Natural killer cell (primary cell): ENCODE measurements around the gene PIP5K1B. TPM values are rescaled to one million over a fixed set of nuclear protein-coding genes. Genes with fewer than 3 reads are reported as not detected.

Experiments used
- ATAC-seq, 3 donors: fragments of 150-1000 bp in 2 of 3; fragments of 200-7000 bp in 1 of 3; cut with Tn5 transposase; 1 replicate in 1 of 3; 2 replicates in 2 of 3; pipeline ENCODE4 v1.10.0; 2021; ENCODE audit warnings: mild to moderate bottlenecking in 2 of 3, moderate library complexity in 2 of 3
- DNase-seq, 2 donors: peaks; one replicate each; pipeline versions ENCODE4 v3.0.0 to v3.0.0-alpha.2; 2013 to 2021; ENCODE audit warnings: mixed read lengths in 1 of 2
- H3K27ac ChIP-seq: one replicate; pipeline ENCODE4 v1.5.1; 2013; ENCODE audit warnings: mild to moderate bottlenecking, low read length
- H3K27me3 ChIP-seq: one replicate; pipeline ENCODE4 v1.6.1; 2013; ENCODE audit warnings: low read length; ENCODE audit not compliant: control insufficient read depth, insufficient read depth
- H3K36me3 ChIP-seq: one replicate; pipeline ENCODE4 v1.6.1; 2013; ENCODE audit warnings: low read length; ENCODE audit not compliant: control insufficient read depth, insufficient read depth
- H3K4me1 ChIP-seq: one replicate; pipeline ENCODE4 v1.6.1; 2013; ENCODE audit warnings: low read length; ENCODE audit not compliant: control insufficient read depth, insufficient read depth
- H3K4me3 ChIP-seq: one replicate; pipeline ENCODE4 v1.5.1; 2013; ENCODE audit warnings: low read length
- H3K9me3 ChIP-seq: one replicate; pipeline ENCODE4 v1.6.1; 2013; ENCODE audit warnings: low read length; ENCODE audit not compliant: control insufficient read depth, insufficient read depth
- H3K27ac Mint-ChIP-seq, 2 donors: one replicate each; pipeline ENCODE4 v1.8.0; 2022; ENCODE audit warnings: mild to moderate bottlenecking in 2 of 2, mixed read lengths in 2 of 2, moderate library complexity in 1 of 2
- H3K27me3 Mint-ChIP-seq, 2 donors: one replicate each; pipeline ENCODE4 v1.8.0; 2022; ENCODE audit warnings: low read depth in 2 of 2, mixed read lengths in 2 of 2
- H3K36me3 Mint-ChIP-seq: one replicate; pipeline ENCODE4 v1.8.0; 2022; ENCODE audit warnings: mixed read lengths
- H3K4me1 Mint-ChIP-seq, 2 donors: one replicate each; pipeline ENCODE4 v1.8.0; 2022; ENCODE audit warnings: mixed read lengths in 2 of 2
- H3K4me3 Mint-ChIP-seq: one replicate; pipeline ENCODE4 v1.8.0; 2022; ENCODE audit warnings: mild to moderate bottlenecking, moderate library complexity, mixed read lengths
- H3K9me3 Mint-ChIP-seq, 2 donors: one replicate each; pipeline ENCODE4 v1.8.0; 2022; ENCODE audit warnings: mixed read lengths in 2 of 2
- CTCF ChIP-seq: fragments of 200-600 bp; IDR thresholded peaks from one replicate; pipeline ENCODE4 v1.8.0; 2022; ENCODE audit warnings: antibody characterized with exemption
- WGBS: methylation state at CpG from one replicate; pipeline ENCODE4 v1.1.7; 2013; ENCODE audit warnings: missing lambda C conversion rate; ENCODE audit not compliant: insufficient coverage; 5-methylcytosine and 5-hydroxymethylcytosine counted together
- intact Hi-C: fragments of 100-400 bp; cut with micrococcal nuclease; formaldehyde crosslinking; loops from one replicate; pipeline ENCODE4 v1.14.2; 2022
- total RNA-seq, 4 donors: library from RNA; stranded (reverse); fragments of 120-200 nt in 1 of 4; gene quantifications; one replicate each; pipeline versions ENCODE4 v1.2.3 to v1.2.4, GENCODE V29; 2013 to 2022

The PIP5K1B gene
- total RNA-seq, 3 donors from 2014 or later (not counting 1 experiment from before 2014, with no cell fraction given), result 0.73 to 3.4 (median 1.3) TPM

GRCh38 chr9:68838245-68838644 is 133.2 kb downstream of the PIP5K1B start:
- no peaks in the 10 kb centered on the region for H3K36me3 ChIP-seq
- no peak overlapping the region for H3K4me3 ChIP-seq
- ATAC-seq, result no peak
- no peaks in the 10 kb centered on the region for H3K9me3 ChIP-seq
- H3K4me3 Mint-ChIP-seq, result no peak overlapping the region
- no peaks in the 10 kb centered on the region for H3K4me1 Mint-ChIP-seq
- H3K27ac ChIP-seq, result no peak overlapping the region
- no peaks in the 10 kb centered on the region for H3K36me3 Mint-ChIP-seq
- no peaks in the 10 kb centered on the region for H3K27me3 ChIP-seq
- H3K4me1 ChIP-seq, result no peaks in the 10 kb centered on the region
- no peaks in the 10 kb centered on the region for H3K27me3 Mint-ChIP-seq
- intact Hi-C loops, result no loop called here
- no peak for DNase-seq
- no peaks in the 10 kb centered on the region for H3K9me3 Mint-ChIP-seq
- WGBS, result no CpG with 5 or more reads among the region's 1 CpG
- H3K27ac Mint-ChIP-seq, result no peak overlapping the region
- no peak for TF ChIP-seq CTCF

GRCh38 chr9:68841276-68842052 is 136.4 kb downstream of the PIP5K1B start:
- no peak for TF ChIP-seq CTCF
- H3K9me3 ChIP-seq, result no peaks in the 10 kb centered on the region
- Mint-ChIP-seq H3K9me3 (no peaks in the 10 kb centered on the region), H3K27ac (no peak overlapping the region), H3K36me3 (no peaks in the 10 kb centered on the region), H3K27me3 (peaks cover 2 to 18% of the 10 kb centered on the region in 2 donors), H3K4me3 (no peak overlapping the region), H3K4me1 (no peaks in the 10 kb centered on the region)
- ATAC-seq (no peak), DNase-seq (no peak)
- peaks cover 2% of the 10 kb centered on the region for H3K4me1 ChIP-seq
- H3K36me3 ChIP-seq, result no peaks in the 10 kb centered on the region
- H3K27me3 ChIP-seq, result no peaks in the 10 kb centered on the region
- intact Hi-C loops, result no loop called here
- 67% methylated on average over 5 of the region's 6 CpGs for WGBS
- no peak overlapping the region for H3K27ac ChIP-seq
- H3K4me3 ChIP-seq, result no peak overlapping the region

- Mint-ChIP-seq H3K27ac (no peak overlapping the region), H3K4me3 (no peak overlapping the region), H3K27me3 (peaks cover 2 to 18% of the 10 kb centered on the region in 2 donors), H3K4me1 (no peaks in the 10 kb centered on the region), H3K9me3 (no peaks in the 10 kb centered on the region), H3K36me3 (no peaks in the 10 kb centered on the region)
- DNase-seq (no peak), ATAC-seq (no peak)
- H3K27ac ChIP-seq, result no peak overlapping the region
- TF ChIP-seq CTCF, result no peak
- WGBS, result 88% methylated on average over 2 of the region's 2 CpGs
- H3K4me3 ChIP-seq, result no peak overlapping the region
- H3K9me3 ChIP-seq, result no peaks in the 10 kb centered on the region
- intact Hi-C loops, result no loop called here
- no peaks in the 10 kb centered on the region for H3K36me3 ChIP-seq
- H3K4me1 ChIP-seq, result peaks cover 2% of the 10 kb centered on the region
- H3K27me3 ChIP-seq, result no peaks in the 10 kb centered on the region
Observed at GRCh38 chr9:68842568-68842967, 137.5 kb downstream of the PIP5K1B start.

GRCh38 chr9:68843239-68843638 is 138.2 kb downstream of the PIP5K1B start:
- TF ChIP-seq CTCF, result no peak
- H3K36me3 Mint-ChIP-seq, result no peaks in the 10 kb centered on the region
- H3K4me1 ChIP-seq, result peaks cover 2% of the 10 kb centered on the region
- no peak for DNase-seq
- H3K9me3 Mint-ChIP-seq, result no peaks in the 10 kb centered on the region
- no peaks in the 10 kb centered on the region for H3K36me3 ChIP-seq
- no peak overlapping the region for H3K27ac Mint-ChIP-seq
- H3K4me3 Mint-ChIP-seq, result no peak overlapping the region
- H3K4me1 Mint-ChIP-seq, result no peaks in the 10 kb centered on the region
- peaks cover 2 to 18% of the 10 kb centered on the region in 2 donors for H3K27me3 Mint-ChIP-seq
- H3K4me3 ChIP-seq, result no peak overlapping the region
- H3K27ac ChIP-seq, result no peak overlapping the region
- intact Hi-C loops, result no loop called here
- no peak for ATAC-seq
- WGBS, result 0% methylated on average over 1 of the region's 3 CpGs
- no peaks in the 10 kb centered on the region for H3K9me3 ChIP-seq
- no peaks in the 10 kb centered on the region for H3K27me3 ChIP-seq
